CD14-positive monocyte (primary cell): ENCODE results near the gene CHID1. TPM values are rescaled to one million over a fixed set of nuclear protein-coding genes. Genes with fewer than 3 reads are reported as not detected.
A peak's percentile ranks its signal among the peaks of the same experiment; 100 is the strongest.

Experiments
- DNase-seq, 3 donors: peaks; one replicate each; pipeline ENCODE4 v3.0.0-alpha.2; 2011 to 2022
- H2AFZ ChIP-seq: 2 replicates; pipeline ENCODE4 v1.6.0; 2012; ENCODE audit warnings: mild to moderate bottlenecking, low read depth, low read length, inconsistent platforms; ENCODE audit not compliant: insufficient read depth, poor library complexity, severe bottlenecking
- H3K27ac ChIP-seq, 2 donors: 1 replicate in 1 of 2; 2 replicates in 1 of 2; pipeline ENCODE4 v1.5.1; 2012 to 2013; ENCODE audit warnings: low read length in 2 of 2, control low read depth in 1 of 2, inconsistent platforms in 1 of 2, low read depth in 1 of 2, mild to moderate bottlenecking in 1 of 2
- H3K27me3 ChIP-seq, 2 donors: one replicate each; pipeline versions ENCODE4 v1.6.0 to v1.6.1; 2011 to 2013; ENCODE audit warnings: low read length in 2 of 2; ENCODE audit not compliant: control insufficient read depth in 2 of 2, insufficient read depth in 2 of 2
- H3K36me3 ChIP-seq, 2 donors: replicated peaks in 1 of 2; 1 replicate in 1 of 2; 2 replicates in 1 of 2; pipeline versions ENCODE4 v1.5.1 to v1.6.1; 2012 to 2013; ENCODE audit warnings: low read length in 2 of 2, control low read depth in 1 of 2, inconsistent platforms in 1 of 2, mild to moderate bottlenecking in 1 of 2; ENCODE audit not compliant: insufficient read depth in 2 of 2, control insufficient read depth in 1 of 2
- H3K4me1 ChIP-seq, 2 donors: 1 replicate in 1 of 2; 2 replicates in 1 of 2; pipeline versions ENCODE4 v1.5.1 to v1.6.1; 2012 to 2013; ENCODE audit warnings: low read length in 2 of 2, control low read depth in 1 of 2, inconsistent platforms in 1 of 2, mild to moderate bottlenecking in 1 of 2, moderate library complexity in 1 of 2; ENCODE audit not compliant: insufficient read depth in 2 of 2, control insufficient read depth in 1 of 2
- H3K4me2 ChIP-seq: replicated peaks from 2 replicates; pipeline ENCODE3; 2012; ENCODE audit warnings: low read length, moderate library complexity, mild to moderate bottlenecking; ENCODE audit not compliant: poor library complexity, severe bottlenecking; ENCODE audit errors: extremely low read depth
- H3K4me3 ChIP-seq, 3 experiments: fragments of 200-600 bp in 1 of 3; sonication (generic) in 1 of 3; replicated peaks in 1 of 3; 1 replicate in 2 of 3; 2 replicates in 1 of 3; pipeline ENCODE4 v1.5.1; 2011 to 2013; ENCODE audit warnings: low read length in 3 of 3, mild to moderate bottlenecking in 3 of 3, control low read depth in 2 of 3, low read depth in 2 of 3, inconsistent platforms in 1 of 3, moderate library complexity in 1 of 3
- H3K79me2 ChIP-seq: 2 replicates; pipeline ENCODE4 v1.6.0; 2012; ENCODE audit warnings: mild to moderate bottlenecking, control low read depth, inconsistent platforms, low read length, moderate library complexity; ENCODE audit not compliant: insufficient read depth
- H3K9ac ChIP-seq: 2 replicates; pipeline ENCODE4 v1.6.0; 2017; ENCODE audit warnings: low read length, mild to moderate bottlenecking; ENCODE audit not compliant: insufficient read depth, poor library complexity, severe bottlenecking
- H3K9me3 ChIP-seq, 2 donors: replicated peaks in 1 of 2; 1 replicate in 1 of 2; 2 replicates in 1 of 2; pipeline versions ENCODE4 v1.5.1 to v1.6.1; 2012 to 2013; ENCODE audit warnings: low read length in 2 of 2, control low read depth in 1 of 2; ENCODE audit not compliant: control insufficient read depth in 1 of 2, insufficient read depth in 1 of 2
- H4K20me1 ChIP-seq: 2 replicates; pipeline ENCODE4 v1.6.0; 2012; ENCODE audit warnings: mild to moderate bottlenecking, low read length, control low read depth, moderate library complexity; ENCODE audit not compliant: insufficient read depth
- H3K27ac Mint-ChIP-seq, 7 donors: one replicate each; pipeline ENCODE4 v1.8.0; 2020; ENCODE audit warnings: mild to moderate bottlenecking in 7 of 7, mixed read lengths in 7 of 7, moderate library complexity in 6 of 7, inconsistent platforms in 2 of 7
- H3K27me3 Mint-ChIP-seq, 3 donors: one replicate each; pipeline ENCODE4 v1.8.0; 2021 to 2022; ENCODE audit warnings: low read depth in 3 of 3, mild to moderate bottlenecking in 3 of 3, mixed read lengths in 3 of 3, moderate library complexity in 3 of 3, inconsistent platforms in 1 of 3
- H3K36me3 Mint-ChIP-seq, 2 donors: one replicate each; pipeline ENCODE4 v1.8.0; 2020; ENCODE audit warnings: mixed read lengths in 2 of 2, inconsistent platforms in 1 of 2, mild to moderate bottlenecking in 1 of 2
- H3K4me1 Mint-ChIP-seq: one replicate; pipeline ENCODE4 v1.8.0; 2020; ENCODE audit warnings: mild to moderate bottlenecking, mixed read lengths
- H3K4me3 Mint-ChIP-seq, 2 donors: one replicate each; pipeline ENCODE4 v1.8.0; 2020; ENCODE audit warnings: mild to moderate bottlenecking in 2 of 2, mixed read lengths in 2 of 2, moderate library complexity in 1 of 2
- H3K9me3 Mint-ChIP-seq, 7 donors: one replicate each; pipeline ENCODE4 v1.8.0; 2020 to 2022; ENCODE audit warnings: mixed read lengths in 7 of 7, mild to moderate bottlenecking in 6 of 7, moderate library complexity in 6 of 7, inconsistent platforms in 2 of 7
- WGBS: methylation state at CpG from one replicate; pipeline ENCODE4 v1.1.5; 2013; ENCODE audit warnings: missing lambda C conversion rate; ENCODE audit not compliant: insufficient coverage; 5-methylcytosine and 5-hydroxymethylcytosine counted together
- intact Hi-C, 2 donors: fragments of 100-400 bp; cut with micrococcal nuclease; formaldehyde crosslinking; loops; one replicate each; pipeline versions ENCODE4 v1.15.0 to v1.15.1; 2023
- polyA plus RNA-seq, 3 donors: library from polyadenylated mRNA; depleted of rRNA in 1 of 3; unstranded in 2 of 3; stranded (reverse) in 1 of 3; fragments of 300-500 nt in 2 of 3; fragments of >200 nt in 1 of 3; fragmentation: Illumina TruSeq in 2 of 3; gene quantifications; 1 replicate in 2 of 3; 2 replicates in 1 of 3; pipeline ENCODE4 v1.2.3, GENCODE V29; 2012 to 2021
- TF ChIP-seq, protein P1 (sequence below): fragments of 200-600 bp; IDR thresholded peaks from one replicate; pipeline ENCODE4 v1.8.0; 2022; ENCODE audit warnings: antibody characterized with exemption, mild to moderate bottlenecking

CHID1 gene
- polyA plus RNA-seq, 3 donors, result 23.2 to 45.4 (median 45.0) TPM

DNA sequence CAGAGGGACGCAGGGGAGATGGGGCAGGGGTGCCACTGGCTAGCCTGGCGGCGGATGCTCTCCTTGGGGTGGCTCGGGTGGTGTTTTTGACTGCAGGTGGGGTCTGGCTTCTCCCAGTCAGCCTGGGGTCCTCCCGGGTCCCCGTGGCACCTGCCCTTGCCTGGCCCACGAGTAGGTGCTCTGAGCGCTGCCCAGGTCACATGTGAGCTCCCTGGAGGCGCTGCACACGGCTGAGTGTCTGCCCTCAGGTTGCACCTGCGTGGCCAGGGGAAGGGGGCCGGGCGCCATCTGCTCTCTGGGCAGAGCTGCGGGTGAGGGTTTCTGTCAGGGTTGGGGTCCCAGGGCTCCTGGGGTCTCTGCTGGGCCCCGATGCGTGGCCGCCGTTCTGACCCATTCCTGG, 62.7 kb downstream of the CHID1 start:
- TF ChIP-seq, protein P1, sequence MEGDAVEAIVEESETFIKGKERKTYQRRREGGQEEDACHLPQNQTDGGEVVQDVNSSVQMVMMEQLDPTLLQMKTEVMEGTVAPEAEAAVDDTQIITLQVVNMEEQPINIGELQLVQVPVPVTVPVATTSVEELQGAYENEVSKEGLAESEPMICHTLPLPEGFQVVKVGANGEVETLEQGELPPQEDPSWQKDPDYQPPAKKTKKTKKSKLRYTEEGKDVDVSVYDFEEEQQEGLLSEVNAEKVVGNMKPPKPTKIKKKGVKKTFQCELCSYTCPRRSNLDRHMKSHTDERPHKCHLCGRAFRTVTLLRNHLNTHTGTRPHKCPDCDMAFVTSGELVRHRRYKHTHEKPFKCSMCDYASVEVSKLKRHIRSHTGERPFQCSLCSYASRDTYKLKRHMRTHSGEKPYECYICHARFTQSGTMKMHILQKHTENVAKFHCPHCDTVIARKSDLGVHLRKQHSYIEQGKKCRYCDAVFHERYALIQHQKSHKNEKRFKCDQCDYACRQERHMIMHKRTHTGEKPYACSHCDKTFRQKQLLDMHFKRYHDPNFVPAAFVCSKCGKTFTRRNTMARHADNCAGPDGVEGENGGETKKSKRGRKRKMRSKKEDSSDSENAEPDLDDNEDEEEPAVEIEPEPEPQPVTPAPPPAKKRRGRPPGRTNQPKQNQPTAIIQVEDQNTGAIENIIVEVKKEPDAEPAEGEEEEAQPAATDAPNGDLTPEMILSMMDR, result no peak
- Histone ChIP-seq H3K4me3 (no peak overlapping the region), H3K27me3 (peaks cover 6 to 24% of the 10 kb centered on the region in 2 donors), H3K9me3 (no peaks in the 10 kb centered on the region), H2AFZ (no peak overlapping the region), H3K4me1 (peaks cover 37 to 57% of the 10 kb centered on the region in 2 donors), H4K20me1 (peaks cover 73% of the 10 kb centered on the region), H3K36me3 (no peaks in the 10 kb centered on the region), H3K9ac (no peak overlapping the region), H3K27ac (no peak overlapping the region), H3K4me2 (no peak overlapping the region), H3K79me2 (no peaks in the 10 kb centered on the region)
- Mint-ChIP-seq H3K9me3 (peaks cover 0 to 3% (median 0%) of the 10 kb centered on the region in 7 donors), H3K4me3 (no peak overlapping the region), H3K27ac (no peak overlapping the region), H3K36me3 (peaks cover 2 to 6% of the 10 kb centered on the region in 2 donors), H3K4me1 (peaks cover 32% of the 10 kb centered on the region), H3K27me3 (peaks cover 10 to 48% (median 31%) of the 10 kb centered on the region in 3 donors)
- no peak for DNase-seq
- intact Hi-C loops, result loop anchor here (2.0 to 5.0 kb wide), 4 partner anchors 69 to 203 kb away; partner anchors contain the start of gene AP2A2 (in 1 of the 2)
- 72% methylated on average over 17 of the region's 18 CpGs for WGBS

DNA sequence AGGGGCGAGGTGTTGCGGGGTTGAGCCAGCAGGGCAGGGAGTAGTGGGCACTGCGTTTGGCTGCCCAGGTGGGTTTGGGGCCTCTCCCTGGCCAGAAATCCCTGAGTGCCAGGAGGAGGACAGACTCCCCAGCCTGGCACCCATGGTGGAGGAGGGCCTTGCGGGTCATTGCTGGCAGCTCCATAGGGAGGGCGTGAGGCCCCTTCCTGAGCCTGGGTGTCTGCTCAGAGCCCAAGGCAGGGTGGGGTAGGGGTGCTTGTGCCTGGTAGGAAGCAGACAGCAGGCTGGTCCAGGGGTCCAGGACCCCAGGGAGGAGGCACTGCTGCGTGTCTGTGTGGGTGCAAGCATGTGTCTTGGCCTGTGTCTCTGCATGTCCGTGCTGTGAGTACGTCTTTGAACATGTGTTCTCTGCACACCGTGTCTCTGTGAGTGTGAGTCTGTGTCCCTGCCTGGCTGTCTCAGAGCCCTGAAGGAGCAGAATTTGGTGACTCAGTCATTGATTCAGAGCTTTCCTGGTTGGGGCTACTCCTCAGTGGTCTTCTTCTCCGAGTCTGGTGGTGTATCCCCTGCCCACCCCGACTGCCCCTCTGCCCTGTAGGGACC, 64.0 kb downstream of the CHID1 start:
- H3K9me3 ChIP-seq, result no peaks in the 10 kb centered on the region
- H2AFZ ChIP-seq, result no peak overlapping the region
- no peak for DNase-seq
- peaks cover 33% of the 10 kb centered on the region for H3K4me1 Mint-ChIP-seq
- peak overlapping the region in 5 of 7 donors; percentile 6 to 54 (median 30) for H3K27ac Mint-ChIP-seq
- H3K4me1 ChIP-seq, result peaks cover 41 to 64% of the 10 kb centered on the region in 2 donors
- WGBS, result 83% methylated on average over 11 of the region's 11 CpGs
- H3K9ac ChIP-seq, result no peak overlapping the region
- intact Hi-C loops, result loop anchor here (5.0 kb wide), 2 partner anchors 71 to 81 kb away; partner anchors contain the start of gene AP2A2 (in 1 of the 2)
- H3K9me3 Mint-ChIP-seq, result peaks cover 0 to 3% (median 0%) of the 10 kb centered on the region in 7 donors
- no peak overlapping the region for H3K27ac ChIP-seq
- peaks cover 10 to 45% (median 31%) of the 10 kb centered on the region in 3 donors for H3K27me3 Mint-ChIP-seq
- H4K20me1 ChIP-seq, result peaks cover 69% of the 10 kb centered on the region
- peak overlapping the region in 1 of 2 donors; percentile 43 for H3K4me3 Mint-ChIP-seq
- H3K79me2 ChIP-seq, result peaks cover 7% of the 10 kb centered on the region
- peaks cover 2 to 6% of the 10 kb centered on the region in 2 donors for H3K36me3 Mint-ChIP-seq
- no peaks in the 10 kb centered on the region for H3K36me3 ChIP-seq
- H3K27me3 ChIP-seq, result peaks cover 6 to 24% of the 10 kb centered on the region in 2 donors
- no peak overlapping the region for H3K4me3 ChIP-seq
- H3K4me2 ChIP-seq, result no peak overlapping the region
- TF ChIP-seq, protein P1, result no peak
